Activated T-helper 17 cell treated with anti-CD3 and anti-CD28 coated beads, Interleukin-2, amount 50 U/mL, for 72 hours (primary cell): ENCODE results near the gene GRAMD1B. TPM values are rescaled to one million over a fixed set of nuclear protein-coding genes. Genes with fewer than 3 reads are reported as not detected.

ENCODE experiments used
- total RNA-seq, 2 donors: library from RNA; stranded (reverse); gene quantifications; one replicate each; pipeline ENCODE4 v1.2.3, GENCODE V29; 2022

Gene GRAMD1B
- total RNA-seq, 2 donors from 2014 or later, result 41.7 to 78.3 TPM

Other genes with a start within 250 kb of the GRAMD1B start
- gene CLMP, start 235.0 kb upstream of the GRAMD1B start, total RNA-seq, result under 1 TPM; 0.66 to 0.67 TPM
- under 1 TPM; 0.13 to 0.35 TPM for gene SCN3B, start 224.4 kb downstream of the GRAMD1B start, total RNA-seq